Measurements from ENCODE around the gene ILDR2.

ILDR2 gene

GRCh38 chr1:166980818-166981217 is 5.5 kb upstream of the ILDR2 start:
- no peak overlapping the region for H3K4me3 ChIP-seq (ENCODE audit: low read depth, low read length)
- no peak for TF ChIP-seq CTCF (IDR thresholded peaks at IDR 0.05; ENCODE audit: low read depth, low read length)

GRCh38 chr1:166980383-166980782 is 5.0 kb upstream of the ILDR2 start:
- H3K4me3 ChIP-seq (ENCODE audit: low read depth, low read length) = no peak overlapping the region
- no peak for TF ChIP-seq CTCF (IDR thresholded peaks at IDR 0.05; ENCODE audit: low read depth, low read length)

GRCh38 chr1:166978821-166979220 is 3.5 kb upstream of the ILDR2 start:
- no peak for TF ChIP-seq CTCF (IDR thresholded peaks at IDR 0.05; ENCODE audit: low read depth, low read length)
- no peak overlapping the region for H3K4me3 ChIP-seq (ENCODE audit: low read depth, low read length)

- H3K4me3 ChIP-seq (ENCODE audit: low read depth, low read length) = no peak overlapping the region
- TF ChIP-seq CTCF (IDR thresholded peaks at IDR 0.05; ENCODE audit: low read depth, low read length) = no peak
Measured at GRCh38 chr1:166977951-166978350, 2.6 kb upstream of the ILDR2 start.

- TF ChIP-seq CTCF (IDR thresholded peaks at IDR 0.05; ENCODE audit: low read depth, low read length) = no peak
- H3K4me3 ChIP-seq (ENCODE audit: low read depth, low read length) = peak overlapping the region; percentile 11
Measured at GRCh38 chr1:166974647-166975345, 544 bp downstream of the ILDR2 start.

- TF ChIP-seq CTCF (IDR thresholded peaks at IDR 0.05; ENCODE audit: low read depth, low read length) = no peak
- H3K4me3 ChIP-seq (ENCODE audit: low read depth, low read length) = no peak overlapping the region
Measured at GRCh38 chr1:166972826-166973225, 2.5 kb downstream of the ILDR2 start.

- H3K4me3 ChIP-seq (ENCODE audit: low read depth, low read length) = no peak overlapping the region
- no peak for TF ChIP-seq CTCF (IDR thresholded peaks at IDR 0.05; ENCODE audit: low read depth, low read length)
Measured at GRCh38 chr1:166972193-166972592, 3.1 kb downstream of the ILDR2 start.
